ENCODE results near the gene CHST11.

CHST11 gene

GRCh38 chr12:104434129-104434528 lies 22.6 kb upstream of the CHST11 start:
- no peak for DNase-seq

GRCh38 chr12:104435175-104435574 lies 21.6 kb upstream of the CHST11 start:
- no peak for DNase-seq

- DNase-seq = no peak
These were observed 21.0 kb upstream of the CHST11 start for GRCh38 chr12:104435765-104436164.

- no peak for DNase-seq
These were observed 20.0 kb upstream of the CHST11 start for GRCh38 chr12:104436790-104437189.

GRCh38 chr12:104438134-104438533 lies 18.6 kb upstream of the CHST11 start:
- no peak for DNase-seq

GRCh38 chr12:104439137-104439536 lies 17.6 kb upstream of the CHST11 start:
- no peak for DNase-seq

GRCh38 chr12:104443008-104443407 lies 13.7 kb upstream of the CHST11 start:
- no peak for DNase-seq

- DNase-seq = no peak
These were observed 9.9 kb upstream of the CHST11 start for GRCh38 chr12:104446646-104447421.

GRCh38 chr12:104448031-104448430 lies 8.7 kb upstream of the CHST11 start:
- DNase-seq = no peak

GRCh38 chr12:104448451-104448850 lies 8.3 kb upstream of the CHST11 start:
- DNase-seq = no peak

- no peak for DNase-seq
These were observed 6.0 kb upstream of the CHST11 start for GRCh38 chr12:104450700-104451099.

- no peak for DNase-seq
These were observed 4.7 kb upstream of the CHST11 start for GRCh38 chr12:104452087-104452486.

- DNase-seq = no peak
These were observed 3.6 kb upstream of the CHST11 start for GRCh38 chr12:104453133-104453532.

GRCh38 chr12:104454997-104455396 lies 1.8 kb upstream of the CHST11 start:
- DNase-seq = no peak

- no peak for DNase-seq
These were observed 951 bp upstream of the CHST11 start for GRCh38 chr12:104455578-104456416.

GRCh38 chr12:104456950-104457745 lies 400 bp downstream of the CHST11 start:
- peak; percentile 60 for DNase-seq

- DNase-seq = peak; percentile 61
These were observed 1.3 kb downstream of the CHST11 start for GRCh38 chr12:104457746-104458693.

GRCh38 chr12:104458694-104459367 lies 2.1 kb downstream of the CHST11 start:
- no peak for DNase-seq

GRCh38 chr12:104459368-104459909 lies 2.7 kb downstream of the CHST11 start:
- DNase-seq = no peak

- DNase-seq = no peak
These were observed 3.4 kb downstream of the CHST11 start for GRCh38 chr12:104460041-104460719.
